LoVo (cell line): ENCODE results near the gene UCN2.
"Not testable (repeated sequence)": the region's sequence is repeated elsewhere in the genome, so short reads cannot be mapped to it uniquely, and the experiment has no call there.

Experiments used
- DNase-seq: peaks from one replicate; pipeline ENCODE4 v3.0.0-alpha.2; 2016; ENCODE audit warnings: low spot score

The UCN2 gene

DNA sequence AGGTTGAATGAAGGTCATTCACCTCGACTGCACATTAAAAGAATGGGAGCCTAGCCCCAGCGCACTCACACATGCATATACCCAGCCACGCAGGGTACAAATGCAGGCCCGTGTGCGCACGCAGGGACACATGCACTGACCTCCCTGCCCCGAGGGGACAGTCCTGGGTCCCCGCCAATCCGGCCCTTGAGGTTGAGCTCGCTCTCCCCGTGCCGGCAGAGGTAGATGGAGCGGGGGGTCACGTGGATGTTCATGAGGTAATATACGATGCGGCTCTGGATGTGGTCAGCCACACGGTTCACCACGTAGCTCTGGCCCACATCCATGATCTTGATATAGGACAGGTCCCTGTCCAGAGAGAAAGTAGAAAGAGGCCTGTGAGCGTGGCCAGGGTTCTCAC, 27.5 kb downstream of the UCN2 start:
- no peak for DNase-seq

- no peak for DNase-seq
These were observed 28.0 kb downstream of the UCN2 start for GRCh38 chr3:48535578-48535977.

- no peak for DNase-seq
These were observed 30.6 kb downstream of the UCN2 start for GRCh38 chr3:48532977-48533337.

- DNase-seq = no peak
These were observed 31.2 kb downstream of the UCN2 start for GRCh38 chr3:48532271-48532976.

- not testable (repeated sequence) for DNase-seq
These were observed 32.9 kb downstream of the UCN2 start for GRCh38 chr3:48530701-48531100.

DNA sequence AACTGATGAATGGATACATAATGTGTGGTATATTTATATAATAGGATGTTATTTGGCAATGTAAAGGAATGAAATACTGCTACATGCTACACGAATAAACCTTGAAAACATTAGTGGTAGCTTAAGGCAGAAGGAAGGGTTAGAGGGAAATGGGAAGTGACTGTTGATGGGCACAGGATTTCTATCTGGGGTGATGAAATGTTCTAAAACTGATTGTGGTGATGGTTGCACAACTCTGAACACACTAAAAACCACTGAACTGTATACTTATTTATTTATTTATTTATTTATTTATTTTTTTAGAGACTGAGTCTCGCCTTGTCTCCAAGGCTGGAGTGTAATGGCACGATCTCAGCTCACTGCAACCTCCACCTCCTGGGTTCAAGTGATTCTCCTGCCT, 34.8 kb downstream of the UCN2 start:
- no peak for DNase-seq

DNA sequence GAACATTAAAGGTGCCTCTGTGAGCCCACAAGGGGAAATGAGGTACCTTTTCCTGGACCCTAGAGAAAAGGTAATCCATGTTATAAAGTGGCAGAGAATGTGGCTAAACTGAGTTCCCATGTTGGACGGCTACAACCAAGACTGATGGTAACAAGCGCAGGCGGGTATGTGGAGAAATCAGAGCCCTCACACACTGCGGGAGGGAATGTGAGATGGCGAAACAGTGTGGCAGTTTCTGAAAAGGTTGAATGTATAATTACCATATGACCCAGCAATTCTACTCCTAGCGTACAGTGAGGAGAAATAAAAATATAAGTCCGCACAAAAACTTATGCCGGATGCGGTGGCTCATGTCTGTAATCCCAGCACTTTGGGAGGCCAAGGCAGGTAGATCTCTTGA, 35.5 kb downstream of the UCN2 start:
- no peak for DNase-seq

DNA sequence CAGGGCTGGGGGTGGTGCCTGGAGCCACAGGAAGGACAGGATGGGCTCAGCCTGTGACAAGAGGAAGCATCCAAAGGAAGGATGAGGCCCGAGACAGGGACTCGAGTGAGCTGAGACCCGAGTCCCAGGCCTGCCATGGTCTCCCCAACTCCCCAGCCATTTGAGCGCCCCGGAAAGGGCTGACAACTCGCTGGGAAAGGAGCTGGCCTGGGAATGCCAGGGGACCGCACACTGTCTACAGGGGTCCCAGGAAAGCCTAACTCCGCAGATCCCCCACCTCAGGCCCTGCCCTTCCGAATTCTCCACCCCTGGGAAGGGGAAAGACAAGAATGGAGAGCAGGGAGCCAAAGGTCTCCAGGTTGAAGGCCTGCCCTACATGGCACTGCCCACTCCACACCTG, 38.6 kb downstream of the UCN2 start:
- no peak for DNase-seq

GRCh38 chr3:48521635-48522034, 41.9 kb downstream of the UCN2 start:
- no peak for DNase-seq

GRCh38 chr3:48519277-48519643, 44.3 kb downstream of the UCN2 start:
- no peak for DNase-seq

DNA sequence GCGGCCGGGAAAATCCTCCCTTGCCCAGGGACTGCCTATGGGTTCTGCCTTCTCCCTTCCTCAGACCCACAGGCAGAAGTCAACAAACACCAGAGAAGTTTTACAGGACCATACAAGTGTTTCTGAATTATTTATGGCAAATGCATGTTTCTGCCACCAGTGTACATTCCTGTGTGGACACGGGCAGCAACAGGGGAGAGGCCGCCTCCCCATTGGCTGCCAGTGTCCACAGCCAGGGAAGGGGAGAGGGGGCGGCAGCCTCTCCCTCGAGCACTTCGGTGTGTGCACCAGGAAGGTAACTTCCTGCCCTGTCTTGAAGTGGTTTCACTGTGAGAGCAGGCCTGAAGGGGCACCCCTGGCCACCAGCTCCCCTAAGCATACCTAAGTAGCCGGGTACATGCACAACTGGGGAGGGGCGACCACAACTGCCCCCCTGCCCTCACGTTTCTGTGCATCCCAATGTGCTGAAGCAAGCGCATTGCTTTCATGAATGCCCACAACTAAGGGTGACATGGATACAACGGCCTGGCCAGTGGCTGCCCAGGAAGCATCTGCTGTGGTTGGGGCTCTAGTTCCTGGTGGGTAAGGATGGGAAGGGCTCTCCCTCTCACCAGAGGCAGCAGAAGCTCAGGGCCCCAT, 44.8 kb downstream of the UCN2 start:
- DNase-seq = no peak

GRCh38 chr3:48518069-48518468, 45.5 kb downstream of the UCN2 start:
- DNase-seq = no peak

DNA sequence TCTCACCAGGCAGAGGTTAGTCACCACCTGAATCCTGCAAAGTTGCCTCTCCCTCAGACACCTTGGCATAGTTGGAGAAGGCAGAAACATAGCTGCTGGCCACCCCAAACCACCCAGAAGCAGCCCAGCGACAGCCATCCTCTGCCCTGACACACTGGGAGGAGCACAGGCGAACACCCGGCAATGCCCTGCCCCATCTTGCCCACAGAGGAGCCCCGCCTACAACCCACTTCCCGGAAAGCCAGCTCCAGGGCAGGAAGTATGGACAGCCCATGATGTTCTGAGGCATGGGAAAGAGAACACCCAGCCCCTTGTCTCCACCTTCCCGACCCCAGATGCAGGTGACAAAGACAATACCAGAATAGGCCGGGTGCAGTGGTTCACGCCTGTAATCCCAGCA, 47.0 kb downstream of the UCN2 start:
- DNase-seq = no peak

- no peak for DNase-seq
These were observed 49.0 kb downstream of the UCN2 start for GRCh38 chr3:48514431-48515227.
